ENCODE results near the gene PDGFRB.

The PDGFRB gene

GRCh38 chr5:150080696-150081435, 74.8 kb downstream of the PDGFRB start:
- DNase-seq = no peak

- DNase-seq = no peak
Observed at GRCh38 chr5:150079909-150080461, 75.7 kb downstream of the PDGFRB start.

GRCh38 chr5:150078802-150079689, 76.6 kb downstream of the PDGFRB start:
- DNase-seq = no peak

GRCh38 chr5:150077996-150078801, 77.4 kb downstream of the PDGFRB start:
- DNase-seq = no peak

GRCh38 chr5:150077060-150077459, 78.6 kb downstream of the PDGFRB start:
- no peak for DNase-seq

- no peak for DNase-seq
Observed at GRCh38 chr5:150075806-150076205, 79.8 kb downstream of the PDGFRB start.

GRCh38 chr5:150075233-150075632, 80.4 kb downstream of the PDGFRB start:
- no peak for DNase-seq

GRCh38 chr5:150073677-150074076, 82.0 kb downstream of the PDGFRB start:
- DNase-seq = no peak

GRCh38 chr5:150073086-150073625, 82.5 kb downstream of the PDGFRB start:
- DNase-seq = no peak

- DNase-seq = no peak
Observed at GRCh38 chr5:150070821-150071220, 84.8 kb downstream of the PDGFRB start.

- DNase-seq = no peak
Observed at GRCh38 chr5:150069672-150070627, 85.7 kb downstream of the PDGFRB start.

- DNase-seq = no peak
Observed at GRCh38 chr5:150068961-150069645, 86.5 kb downstream of the PDGFRB start.

- DNase-seq = no peak
Observed at GRCh38 chr5:150068472-150068871, 87.2 kb downstream of the PDGFRB start.

- DNase-seq = no peak
Observed at GRCh38 chr5:150068071-150068470, 87.6 kb downstream of the PDGFRB start.

- no peak for DNase-seq
Observed at GRCh38 chr5:150067405-150067960, 88.2 kb downstream of the PDGFRB start.

- no peak for DNase-seq
Observed at GRCh38 chr5:150066901-150067396, 88.7 kb downstream of the PDGFRB start.

- DNase-seq = no peak
Observed at GRCh38 chr5:150066436-150066835, 89.2 kb downstream of the PDGFRB start.

GRCh38 chr5:150065886-150066285, 89.8 kb downstream of the PDGFRB start:
- no peak for DNase-seq

GRCh38 chr5:150065346-150065745, 90.3 kb downstream of the PDGFRB start:
- no peak for DNase-seq

GRCh38 chr5:150064681-150065220, 90.9 kb downstream of the PDGFRB start:
- DNase-seq = no peak

All from stimulated activated CD4-positive, alpha-beta T cell treated with anti-CD3 and anti-CD28 coated beads, Interleukin-1b, Interleukin-23, amount 100 ng/mL, for 48 hours (primary cell).